K562 (cell line): ENCODE data around the gene SSR2. TPM values are rescaled to one million over a fixed set of nuclear protein-coding genes. Genes with fewer than 3 reads are reported as not detected.

ENCODE experiments used
- CBX1 ChIP-seq: sonication (generic); IDR thresholded peaks from 2 replicates; pipeline ENCODE4 v1.6.1; 2016; ENCODE audit warnings: antibody characterized with exemption, low read depth, mild to moderate bottlenecking
- CCNT2 ChIP-seq: IDR thresholded peaks from 2 replicates; pipeline ENCODE4 v1.6.1; 2011; ENCODE audit warnings: borderline replicate concordance, low read depth, mild to moderate bottlenecking, moderate library complexity, mixed read lengths, low read length; ENCODE audit not compliant: insufficient read length; ENCODE audit errors: extremely low read depth
- CTCF ChIP-seq, 3 experiments: IDR thresholded peaks in 2 of 3; conservative IDR thresholded peaks in 1 of 3; 2 replicates each; pipeline ENCODE4 v1.5.1; 2011 to 2012; ENCODE audit warnings: low read length in 3 of 3, mild to moderate bottlenecking in 3 of 3, control low read depth in 2 of 3, improper control_type of control experiment in 1 of 3, inconsistent platforms in 1 of 3, low read depth in 1 of 3, mixed read lengths in 1 of 3, moderate library complexity in 1 of 3; ENCODE audit not compliant: insufficient read depth in 2 of 3
- DPF2 ChIP-seq: fragments of 450-650 bp; IDR thresholded peaks from 2 replicates; pipeline ENCODE4 v1.6.1; 2016
- EWSR1 ChIP-seq: fragments of 450-650 bp; IDR thresholded peaks from 2 replicates; pipeline ENCODE4 v1.6.1; 2018; ENCODE audit warnings: borderline replicate concordance, mild to moderate bottlenecking, low read depth, moderate library complexity; ENCODE audit not compliant: partially characterized antibody
- FOSL1 ChIP-seq: fragments of 200-800 bp; sonication (Bioruptor generic); conservative IDR thresholded peaks from 2 replicates; pipeline ENCODE4 v1.6.1; 2016; ENCODE audit warnings: missing genetic modification characterization, missing compliant biosample characterization
- HNRNPL ChIP-seq: fragments of 200-400 bp; formaldehyde crosslinking; IDR thresholded peaks from 2 replicates; pipeline ENCODE4 v1.6.1; 2017; ENCODE audit warnings: low read depth, mild to moderate bottlenecking, low read length
- LARP7 ChIP-seq: fragments of 450-650 bp; IDR thresholded peaks from 2 replicates; pipeline ENCODE4 v1.6.1; 2016
- NCOR1 ChIP-seq: fragments of 450-650 bp; IDR thresholded peaks from 2 replicates; pipeline ENCODE4 v1.6.1; 2016; ENCODE audit warnings: mild to moderate bottlenecking, moderate library complexity
- NFRKB ChIP-seq: fragments of 450-650 bp; IDR thresholded peaks from 2 replicates; pipeline ENCODE4 v1.6.1; 2016; ENCODE audit warnings: low read depth
- PCBP2 ChIP-seq: fragments of 200-400 bp; formaldehyde crosslinking; IDR thresholded peaks from 2 replicates; pipeline ENCODE4 v1.6.1; 2018; ENCODE audit warnings: low read length, low read depth, mild to moderate bottlenecking, moderate library complexity; ENCODE audit not compliant: poor library complexity, severe bottlenecking
- POLR2A ChIP-seq: fragments of 450-650 bp; conservative IDR thresholded peaks from 2 replicates; pipeline ENCODE4 v1.6.1; 2016
- POLR2AphosphoS5 ChIP-seq: IDR thresholded peaks from 2 replicates; pipeline ENCODE4 v1.6.1; 2011; ENCODE audit warnings: mild to moderate bottlenecking, low read depth, low read length, moderate library complexity; ENCODE audit not compliant: control insufficient read depth, insufficient read depth
- POLR2H ChIP-seq: IDR thresholded peaks from 2 replicates; pipeline ENCODE4 v1.6.1; 2016; ENCODE audit warnings: missing genetic modification characterization, low read depth, mild to moderate bottlenecking, control low read depth, missing compliant biosample characterization, moderate library complexity
- USF2 ChIP-seq: sonication (generic); formaldehyde crosslinking; IDR thresholded peaks from 2 replicates; pipeline ENCODE4 v1.5.0; 2020; ENCODE audit warnings: missing genetic modification reagents
- ZBTB7A ChIP-seq: IDR thresholded peaks from 2 replicates; pipeline ENCODE4 v1.6.1; 2011; ENCODE audit warnings: low read depth, mild to moderate bottlenecking, low read length, moderate library complexity, borderline replicate concordance; ENCODE audit not compliant: control insufficient read depth
- ZMIZ1 ChIP-seq, 2 experiments: fragments of 150-350 bp in 1 of 2; IDR thresholded peaks; 2 replicates each; pipeline ENCODE4 v1.6.1; 2012 to 2016; ENCODE audit warnings: low read depth in 2 of 2, low read length in 2 of 2, mild to moderate bottlenecking in 1 of 2, moderate library complexity in 1 of 2
- ZNF184 ChIP-seq: sonication (generic); formaldehyde crosslinking; IDR thresholded peaks from 2 replicates; pipeline ENCODE4 v1.5.0; 2020; ENCODE audit warnings: missing genetic modification reagents
- ZNF384 ChIP-seq: IDR thresholded peaks from 2 replicates; pipeline ENCODE4 v1.6.1; 2012; ENCODE audit warnings: low read depth, low read length, improper control_type of control experiment
- ZNF717 ChIP-seq: fragments of 250-450 bp; sonication (Bioruptor Pico); IDR thresholded peaks from 2 replicates; pipeline ENCODE4 v1.5.0; 2021
- polyA plus RNA-seq, 8 experiments: library from polyadenylated mRNA; depleted of rRNA in 4 of 8; stranded (reverse) in 5 of 8; unstranded in 3 of 8; fragments of >200 nt; fragmentation: Nextera tagmentation in 2 of 8; fragmentation: Illumina TruSeq in 1 of 8; extraction: Ambion mirVana in 2 of 8; extraction: Trizol in 1 of 8; gene quantifications; 2 replicates each; pipeline versions ENCODE4 v1.2.1 to v1.2.3, GENCODE V29; 2011 to 2014; ENCODE audit warnings: inconsistent platforms in 1 of 8, missing spikeins in 1 of 8
- total RNA-seq, 7 experiments: library from RNA; depleted of rRNA in 6 of 7; stranded (reverse); fragments of >200 nt in 6 of 7; fragmentation: Illumina TruSeq in 2 of 7; extraction: Trizol in 2 of 7; gene quantifications; 2 replicates each; pipeline versions ENCODE4 v1.2.1 to v1.2.3, GENCODE V29; 2011 to 2021; ENCODE audit warnings: low replicate concordance in 1 of 7
- TF ChIP-seq, protein P1 (sequence below): sonication (generic); formaldehyde crosslinking; IDR thresholded peaks from 2 replicates; pipeline ENCODE4 v1.8.1; 2023; ENCODE audit warnings: mild to moderate bottlenecking, missing genetic modification reagents, moderate library complexity

SSR2 gene
- total and polyA plus RNA-seq, 9 of the 15 experiments (the other 6 are each of a cell fraction or from before 2014, with no cell fraction given), result 161 to 411 (median 240) TPM

GRCh38 chr1:156053768-156054499 is 33.2 kb upstream of the SSR2 start, which contains the start of gene UBQLN4 (continued):
- peak; percentile 87 for TF ChIP-seq NFRKB
- no peak for TF ChIP-seq PCBP2
- TF ChIP-seq CTCF (IDR thresholded peaks at IDR 0.05 in 2 of 3, conservative IDR thresholded peaks at IDR 0.05 in 1 of 3; ENCODE audit: insufficient read depth in 2 of 3, low read depth in 1 of 3, low read length in 3 of 3), result peak; percentile 48 to 78 (median 64); a peak in 5 of 6 replicates
- TF ChIP-seq ZNF717 (CRISPR knock-in tag), result no peak
- TF ChIP-seq NCOR1, result 0 out of 2 replicates have a peak, but pooled peaks have one; percentile 24
- TF ChIP-seq ZMIZ1 (IDR thresholded peaks at IDR 0.05; ENCODE audit: low read depth in 2 of 2, low read length in 2 of 2), result no peak
- peak; percentile 57; the same call in 1 of the 2 replicates for TF ChIP-seq DPF2
- TF ChIP-seq, protein P1, sequence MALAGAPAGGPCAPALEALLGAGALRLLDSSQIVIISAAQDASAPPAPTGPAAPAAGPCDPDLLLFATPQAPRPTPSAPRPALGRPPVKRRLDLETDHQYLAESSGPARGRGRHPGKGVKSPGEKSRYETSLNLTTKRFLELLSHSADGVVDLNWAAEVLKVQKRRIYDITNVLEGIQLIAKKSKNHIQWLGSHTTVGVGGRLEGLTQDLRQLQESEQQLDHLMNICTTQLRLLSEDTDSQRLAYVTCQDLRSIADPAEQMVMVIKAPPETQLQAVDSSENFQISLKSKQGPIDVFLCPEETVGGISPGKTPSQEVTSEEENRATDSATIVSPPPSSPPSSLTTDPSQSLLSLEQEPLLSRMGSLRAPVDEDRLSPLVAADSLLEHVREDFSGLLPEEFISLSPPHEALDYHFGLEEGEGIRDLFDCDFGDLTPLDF (CRISPR knock-in tag), result peak; percentile 58; the same call in 1 of the 2 replicates
- no peak for TF ChIP-seq HNRNPL
- no peak for TF ChIP-seq LARP7
- TF ChIP-seq ZNF184 (CRISPR knock-in tag), result no peak
- peak; percentile 99 for TF ChIP-seq ZBTB7A
- peak; percentile 60; the same call in 1 of the 2 replicates for TF ChIP-seq POLR2A
- TF ChIP-seq USF2 (CRISPR knock-in tag), result 0 out of 2 replicates have a peak, but pooled peaks have one; percentile 9
- TF ChIP-seq POLR2AphosphoS5, result peak; percentile 35
- TF ChIP-seq FOSL1 (tag), result no peak
- no peak for TF ChIP-seq ZNF384
- peak; percentile 62; the same call in 1 of the 2 replicates for TF ChIP-seq CBX1
- no peak for TF ChIP-seq EWSR1
- peak; percentile 70 for TF ChIP-seq CCNT2
- 0 out of 2 replicates have a peak, but pooled peaks have one; percentile 12 for TF ChIP-seq POLR2H
